ENCODE data around the gene VPS45. TPM values are rescaled to one million over a fixed set of nuclear protein-coding genes. Genes with fewer than 3 reads are reported as not detected.

The VPS45 gene
- total and polyA plus RNA-seq, 2 experiments from 2014 or later, result 53.4 to 71.2 TPM

DNA sequence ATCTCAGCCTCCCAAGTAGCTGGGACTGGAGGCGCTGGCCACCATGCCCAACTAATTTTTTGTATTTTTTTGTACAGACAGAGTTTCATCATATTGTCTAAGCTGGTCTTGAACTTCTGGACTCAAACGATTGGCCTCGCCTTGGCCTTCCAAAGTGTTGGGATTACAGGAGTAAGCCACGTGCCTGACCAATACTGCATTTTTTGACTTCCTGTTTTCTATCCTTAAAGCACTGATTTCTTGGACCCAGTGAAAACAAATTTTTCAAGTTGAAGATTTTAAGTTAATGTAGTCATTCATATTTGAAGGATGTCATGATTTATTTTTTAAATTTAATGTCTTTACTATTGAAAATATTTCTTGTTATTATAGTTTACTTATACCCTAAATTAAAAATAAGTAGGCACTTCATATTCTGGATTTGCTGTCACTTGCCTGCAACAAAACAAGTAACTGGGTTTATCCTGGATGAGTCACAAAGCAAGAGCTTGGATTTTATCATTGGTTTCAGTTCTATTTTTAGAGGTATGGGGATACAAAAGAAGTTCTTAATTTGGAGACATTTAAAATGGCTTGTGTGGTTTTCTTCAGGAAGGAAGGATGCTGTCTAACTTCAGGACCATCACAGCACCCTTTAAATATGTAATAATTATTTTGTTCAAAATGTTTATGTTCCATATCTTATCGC is 2.2 kb upstream of the VPS45 start:
- no peaks in the 10 kb centered on the region for H3K9me3 ChIP-seq (ENCODE audit: low read depth)
- H3K4me3 ChIP-seq, result no peak overlapping the region
- no peaks in the 10 kb centered on the region for H3K36me3 ChIP-seq
- H3K27ac ChIP-seq, result peak overlapping the region; percentile 94
- no peaks in the 10 kb centered on the region for H3K27me3 ChIP-seq
- DNase-seq (ENCODE audit: low read depth in 1 of 2, low spot score in 1 of 2), result peak in 1 of 2 donors; percentile 60
- TF ChIP-seq, protein P1, sequence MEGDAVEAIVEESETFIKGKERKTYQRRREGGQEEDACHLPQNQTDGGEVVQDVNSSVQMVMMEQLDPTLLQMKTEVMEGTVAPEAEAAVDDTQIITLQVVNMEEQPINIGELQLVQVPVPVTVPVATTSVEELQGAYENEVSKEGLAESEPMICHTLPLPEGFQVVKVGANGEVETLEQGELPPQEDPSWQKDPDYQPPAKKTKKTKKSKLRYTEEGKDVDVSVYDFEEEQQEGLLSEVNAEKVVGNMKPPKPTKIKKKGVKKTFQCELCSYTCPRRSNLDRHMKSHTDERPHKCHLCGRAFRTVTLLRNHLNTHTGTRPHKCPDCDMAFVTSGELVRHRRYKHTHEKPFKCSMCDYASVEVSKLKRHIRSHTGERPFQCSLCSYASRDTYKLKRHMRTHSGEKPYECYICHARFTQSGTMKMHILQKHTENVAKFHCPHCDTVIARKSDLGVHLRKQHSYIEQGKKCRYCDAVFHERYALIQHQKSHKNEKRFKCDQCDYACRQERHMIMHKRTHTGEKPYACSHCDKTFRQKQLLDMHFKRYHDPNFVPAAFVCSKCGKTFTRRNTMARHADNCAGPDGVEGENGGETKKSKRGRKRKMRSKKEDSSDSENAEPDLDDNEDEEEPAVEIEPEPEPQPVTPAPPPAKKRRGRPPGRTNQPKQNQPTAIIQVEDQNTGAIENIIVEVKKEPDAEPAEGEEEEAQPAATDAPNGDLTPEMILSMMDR (IDR thresholded peaks at IDR 0.05; ENCODE audit: low read depth, low read length), result no peak
- H3K4me1 ChIP-seq (ENCODE audit: low read depth), result peaks cover 20% of the 10 kb centered on the region

DNA sequence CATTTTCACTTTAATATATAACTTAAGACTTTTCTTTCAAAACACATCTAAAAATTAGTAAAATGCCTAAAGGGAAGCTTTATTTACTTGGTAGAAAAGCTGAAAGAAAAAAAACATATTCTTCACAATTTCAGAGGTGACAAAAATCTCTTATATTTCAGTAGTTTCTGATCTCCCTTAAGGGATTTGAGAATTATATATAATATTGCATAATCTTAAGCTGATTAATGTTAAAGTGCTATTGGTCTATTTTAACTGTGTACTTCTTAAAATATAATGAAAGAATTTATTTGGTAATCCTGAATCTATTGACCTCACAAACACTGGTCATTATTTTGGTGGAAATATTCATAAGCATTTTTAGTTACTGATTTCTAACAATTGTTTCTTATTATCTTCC is 1.2 kb upstream of the VPS45 start:
- TF ChIP-seq, protein P1 (IDR thresholded peaks at IDR 0.05; ENCODE audit: low read depth, low read length), result no peak
- no peak for DNase-seq (ENCODE audit: low read depth in 1 of 2, low spot score in 1 of 2)
- peak overlapping the region; percentile 94 for H3K27ac ChIP-seq

DNA sequence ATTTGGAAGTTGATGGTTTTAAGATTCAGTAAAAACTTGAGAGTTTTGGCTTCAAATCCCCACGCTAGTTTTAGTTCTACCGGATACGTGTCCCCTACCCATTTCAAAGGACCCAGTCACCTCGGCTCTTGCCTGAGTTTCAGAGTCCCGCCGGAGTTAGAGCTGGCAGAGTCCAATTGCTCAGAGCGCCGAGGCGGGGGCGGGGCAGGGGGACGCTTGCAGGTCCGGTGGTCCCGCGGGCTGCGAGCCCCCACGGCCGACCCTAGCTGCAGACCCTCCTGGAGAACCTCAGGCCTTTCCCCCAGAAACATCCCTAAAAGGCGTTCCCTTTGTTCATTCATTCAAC is 765 bp upstream of the VPS45 start:
- TF ChIP-seq, protein P1 (IDR thresholded peaks at IDR 0.05; ENCODE audit: low read depth, low read length), result no peak

More for the DNA sequence above, 1.2 kb upstream of the VPS45 start:
- Histone ChIP-seq H3K9me3 (ENCODE audit: low read depth) (no peaks in the 10 kb centered on the region), H3K4me1 (ENCODE audit: low read depth) (peaks cover 20% of the 10 kb centered on the region), H3K27me3 (no peaks in the 10 kb centered on the region), H3K36me3 (no peaks in the 10 kb centered on the region), H3K4me3 (peak overlapping the region; percentile 60)

DNA sequence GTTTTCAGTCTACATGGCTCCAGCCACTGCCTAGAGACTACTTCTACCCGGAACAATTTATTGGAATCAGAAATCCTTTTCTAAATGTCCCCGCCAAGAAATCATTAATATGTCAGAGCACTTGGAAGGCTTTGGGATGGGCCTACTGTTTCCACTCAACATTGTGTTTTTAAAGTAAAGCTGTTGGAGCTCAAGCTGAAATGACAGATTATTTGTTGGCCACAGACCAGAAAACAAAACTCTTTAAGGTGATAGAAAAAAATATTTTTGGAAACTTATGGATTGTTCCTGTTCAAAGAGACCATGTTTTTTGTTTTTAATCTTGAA is 496 bp downstream of the VPS45 start:
- Histone ChIP-seq H3K36me3 (peaks cover under 1% of the 10 kb centered on the region), H3K4me1 (ENCODE audit: low read depth) (peaks cover 20% of the 10 kb centered on the region), H3K4me3 (peak overlapping the region; percentile 60), H3K27me3 (no peaks in the 10 kb centered on the region), H3K9me3 (ENCODE audit: low read depth) (no peaks in the 10 kb centered on the region), H3K27ac (peak overlapping the region; percentile 94)
- TF ChIP-seq, protein P1 (IDR thresholded peaks at IDR 0.05; ENCODE audit: low read depth, low read length), result no peak
- no peak for DNase-seq (ENCODE audit: low read depth in 1 of 2, low spot score in 1 of 2)

More for the DNA sequence above, 765 bp upstream of the VPS45 start:
- Histone ChIP-seq H3K9me3 (ENCODE audit: low read depth) (no peaks in the 10 kb centered on the region), H3K27me3 (no peaks in the 10 kb centered on the region), H3K27ac (peak overlapping the region; percentile 94), H3K4me1 (ENCODE audit: low read depth) (peaks cover 20% of the 10 kb centered on the region), H3K36me3 (no peaks in the 10 kb centered on the region), H3K4me3 (peak overlapping the region; percentile 60)
- peak in 1 of 2 donors; percentile 75 for DNase-seq (ENCODE audit: low read depth in 1 of 2, low spot score in 1 of 2)

DNA sequence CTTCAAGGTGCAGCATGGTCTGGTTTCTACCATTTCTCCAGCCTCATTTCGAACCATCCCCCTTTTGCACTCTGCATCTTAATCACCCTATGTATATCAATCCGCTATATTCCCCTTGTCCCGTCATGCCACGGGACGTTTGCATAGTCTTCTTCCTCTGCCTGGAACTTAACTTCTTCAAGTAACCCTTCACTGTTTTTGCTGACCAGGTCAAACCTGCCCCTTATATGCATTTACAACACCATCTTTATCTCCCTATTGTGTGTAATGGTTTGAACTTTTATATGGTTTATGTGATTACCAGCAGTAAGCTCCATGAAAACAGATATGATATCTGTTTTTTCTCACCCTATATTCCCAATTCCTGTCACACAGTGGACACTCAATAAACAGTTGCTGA is 2.3 kb downstream of the VPS45 start:
- TF ChIP-seq, protein P1 (IDR thresholded peaks at IDR 0.05; ENCODE audit: low read depth, low read length), result no peak
- Histone ChIP-seq H3K4me1 (ENCODE audit: low read depth) (peaks cover 20% of the 10 kb centered on the region), H3K9me3 (ENCODE audit: low read depth) (no peaks in the 10 kb centered on the region), H3K4me3 (no peak overlapping the region), H3K27me3 (no peaks in the 10 kb centered on the region), H3K36me3 (peaks cover 12% of the 10 kb centered on the region), H3K27ac (no peak overlapping the region)
- no peak for DNase-seq (ENCODE audit: low read depth in 1 of 2, low spot score in 1 of 2)
